ENCODE results near the gene RUNX2.
"Not testable (repeated sequence)": the region's sequence is repeated elsewhere in the genome, so short reads cannot be mapped to it uniquely, and the experiment has no call there.

The RUNX2 gene

DNA sequence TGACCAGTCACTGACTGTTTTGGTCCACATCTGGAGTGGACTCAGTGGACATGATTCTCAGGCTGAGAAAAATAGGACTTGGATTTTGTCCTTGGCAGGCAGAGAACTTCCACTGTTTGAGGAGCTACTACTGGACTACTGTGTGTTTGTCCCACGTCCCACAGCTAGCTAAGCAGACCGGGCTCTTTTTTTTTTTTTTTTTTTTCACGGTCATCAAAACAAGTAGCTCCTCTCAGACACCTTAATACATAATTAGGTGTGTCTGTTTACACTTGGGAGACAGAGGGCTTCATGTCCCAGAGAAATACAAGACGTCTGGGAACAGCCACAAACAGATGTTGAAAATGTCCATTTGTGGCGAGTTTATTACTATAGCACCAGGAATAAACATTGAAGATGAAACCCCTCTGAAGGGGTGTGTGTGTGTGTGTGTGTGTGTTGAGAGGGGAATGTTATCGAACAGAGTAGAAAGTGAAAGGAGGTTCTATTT, 204.6 kb downstream of the RUNX2 start:
- DNase-seq: no peak

DNA sequence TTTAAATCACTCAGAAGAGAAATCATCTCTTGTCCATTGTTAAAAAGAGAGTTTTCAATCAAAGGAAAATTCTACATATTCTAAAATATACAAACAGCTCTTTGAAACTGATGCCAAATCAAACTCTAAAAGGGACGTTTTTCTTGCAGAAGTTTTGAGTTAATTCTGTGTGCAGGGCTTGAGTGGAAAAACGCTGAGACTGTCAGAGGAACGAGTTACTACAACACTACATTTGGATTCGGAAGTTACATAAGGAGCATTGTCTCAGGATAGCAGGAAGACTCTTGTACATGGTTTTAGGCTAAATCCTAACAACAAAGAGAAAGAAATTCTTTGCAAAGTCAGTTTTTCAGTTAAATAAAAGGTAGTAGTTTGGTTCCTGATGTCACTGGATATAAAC, 205.3 kb downstream of the RUNX2 start:
- no peak for DNase-seq

DNA sequence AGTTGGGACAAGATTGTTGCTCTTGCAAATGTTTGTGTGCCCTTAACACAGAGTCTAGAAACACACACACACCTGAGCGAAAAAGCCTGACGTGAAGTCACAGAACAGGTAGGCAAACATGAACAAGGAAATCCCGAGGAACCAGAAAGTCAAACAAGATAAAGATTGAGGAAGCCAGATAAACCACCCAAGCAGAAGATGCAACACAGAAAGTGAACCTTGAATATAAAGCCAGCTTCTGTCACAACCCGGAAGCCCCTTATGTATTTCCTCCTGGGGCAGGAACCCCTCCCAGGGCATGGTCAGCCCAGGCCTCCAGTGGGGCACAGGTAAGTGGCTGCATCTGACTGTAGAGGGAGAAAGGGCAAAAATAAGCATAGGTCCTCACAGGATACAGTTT, 207.8 kb downstream of the RUNX2 start:
- no peak for DNase-seq

DNA sequence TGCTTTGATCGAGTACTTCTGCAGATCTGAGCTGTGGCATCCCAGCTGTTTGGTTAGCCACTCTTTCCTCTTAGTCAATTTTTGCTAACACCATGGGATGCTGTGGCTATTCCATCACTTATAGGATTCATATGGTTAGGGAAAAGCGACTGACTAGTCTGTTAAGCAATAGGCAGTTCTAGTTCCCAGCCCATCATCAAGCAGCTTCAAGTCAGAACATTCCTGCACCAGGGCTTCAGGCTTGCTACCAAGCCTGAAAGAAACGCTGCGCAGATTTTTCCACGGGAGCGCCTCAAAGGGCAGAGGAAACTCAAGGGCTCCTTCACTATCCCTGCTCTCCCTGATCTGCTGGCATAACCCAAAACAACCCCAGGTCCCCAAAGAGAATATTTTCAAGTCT, 209.4 kb downstream of the RUNX2 start:
- DNase-seq: no peak

DNA sequence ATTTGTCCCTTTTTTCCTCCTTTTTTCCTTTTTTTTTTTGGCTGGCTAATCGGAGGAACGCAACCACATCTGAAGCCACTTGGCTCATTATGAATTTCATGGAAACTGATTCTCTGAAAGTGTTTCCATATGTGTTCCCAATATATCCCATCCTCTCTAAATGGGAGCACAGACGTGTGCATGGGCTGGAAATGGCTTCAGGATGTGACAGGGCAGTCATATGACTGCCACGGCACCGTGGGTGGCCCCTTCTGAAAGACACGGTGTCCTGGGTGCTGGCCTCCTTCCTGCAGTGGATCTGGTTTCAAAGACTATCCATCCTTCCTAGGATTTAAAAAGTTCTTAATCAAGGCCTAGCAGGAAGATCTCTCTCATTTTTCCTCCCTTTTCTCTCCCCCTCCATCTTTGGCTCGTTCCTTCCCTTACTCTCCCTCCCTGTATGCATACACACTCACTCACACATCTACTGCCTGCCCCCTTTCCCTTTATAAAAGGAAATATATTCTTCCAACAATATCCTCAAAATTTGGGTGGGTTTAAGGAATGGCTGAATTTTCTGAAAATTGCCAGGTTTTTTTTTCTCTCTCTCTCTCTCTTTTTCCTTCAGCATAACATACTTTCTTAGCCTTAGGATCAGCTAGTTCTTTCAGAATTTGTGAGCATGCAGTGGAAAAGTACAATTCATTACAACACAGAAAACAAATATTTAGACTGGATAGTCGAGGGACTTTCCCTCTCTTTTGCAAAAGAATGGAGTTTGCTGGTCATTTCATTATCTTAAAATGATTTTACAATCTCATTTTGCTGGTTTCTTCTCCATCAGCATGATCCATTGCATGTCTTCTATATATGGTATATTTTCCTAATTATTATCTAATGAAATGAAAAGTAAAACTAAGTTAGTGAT, 210.8 kb downstream of the RUNX2 start:
- DNase-seq: no peak

DNA sequence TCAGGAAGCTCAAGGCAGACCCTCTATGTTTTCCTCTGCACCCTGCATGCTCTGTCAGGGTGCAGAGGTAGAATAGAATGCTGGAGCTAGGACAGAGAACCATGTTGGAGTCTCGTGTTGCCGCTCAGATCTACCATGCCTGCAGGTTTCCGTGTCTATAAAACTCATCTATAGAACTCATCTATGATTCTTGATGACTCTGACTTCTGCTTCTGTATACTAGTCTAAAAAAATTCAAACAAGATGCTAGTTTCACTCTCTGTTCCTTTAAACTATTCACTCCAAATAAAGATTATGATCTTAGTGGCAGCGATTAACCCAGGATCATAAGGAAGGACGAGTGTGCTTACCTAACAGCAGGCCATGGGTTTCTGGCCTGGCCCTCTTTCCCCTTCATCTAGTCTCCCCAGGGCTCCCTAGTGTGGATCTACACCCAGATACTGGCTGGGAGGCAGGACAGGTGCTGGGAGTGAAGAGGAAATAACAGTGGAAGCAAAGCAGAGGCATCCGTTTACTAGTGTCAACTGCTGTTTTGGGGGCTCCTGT, 212.3 kb downstream of the RUNX2 start:
- DNase-seq: no peak

DNA sequence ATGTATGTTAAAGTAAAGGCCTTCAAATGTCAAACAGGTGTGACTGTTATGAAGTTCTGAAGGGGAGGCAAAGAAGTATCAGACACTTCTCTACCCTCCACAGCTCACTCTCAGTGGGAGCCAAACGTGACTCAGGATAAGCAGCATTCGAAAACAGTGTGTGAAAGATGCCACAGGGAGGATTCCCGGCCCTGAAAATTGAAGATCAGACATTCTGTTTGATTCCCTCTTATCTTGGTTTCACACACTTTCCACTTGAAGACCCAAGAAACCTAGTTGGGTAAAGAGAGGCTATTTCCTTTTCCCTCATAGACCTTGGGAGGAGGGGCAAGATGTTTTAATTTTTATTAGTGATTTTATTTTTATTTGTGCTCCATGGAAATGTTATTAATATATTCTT, 213.8 kb downstream of the RUNX2 start:
- DNase-seq: no peak

DNA sequence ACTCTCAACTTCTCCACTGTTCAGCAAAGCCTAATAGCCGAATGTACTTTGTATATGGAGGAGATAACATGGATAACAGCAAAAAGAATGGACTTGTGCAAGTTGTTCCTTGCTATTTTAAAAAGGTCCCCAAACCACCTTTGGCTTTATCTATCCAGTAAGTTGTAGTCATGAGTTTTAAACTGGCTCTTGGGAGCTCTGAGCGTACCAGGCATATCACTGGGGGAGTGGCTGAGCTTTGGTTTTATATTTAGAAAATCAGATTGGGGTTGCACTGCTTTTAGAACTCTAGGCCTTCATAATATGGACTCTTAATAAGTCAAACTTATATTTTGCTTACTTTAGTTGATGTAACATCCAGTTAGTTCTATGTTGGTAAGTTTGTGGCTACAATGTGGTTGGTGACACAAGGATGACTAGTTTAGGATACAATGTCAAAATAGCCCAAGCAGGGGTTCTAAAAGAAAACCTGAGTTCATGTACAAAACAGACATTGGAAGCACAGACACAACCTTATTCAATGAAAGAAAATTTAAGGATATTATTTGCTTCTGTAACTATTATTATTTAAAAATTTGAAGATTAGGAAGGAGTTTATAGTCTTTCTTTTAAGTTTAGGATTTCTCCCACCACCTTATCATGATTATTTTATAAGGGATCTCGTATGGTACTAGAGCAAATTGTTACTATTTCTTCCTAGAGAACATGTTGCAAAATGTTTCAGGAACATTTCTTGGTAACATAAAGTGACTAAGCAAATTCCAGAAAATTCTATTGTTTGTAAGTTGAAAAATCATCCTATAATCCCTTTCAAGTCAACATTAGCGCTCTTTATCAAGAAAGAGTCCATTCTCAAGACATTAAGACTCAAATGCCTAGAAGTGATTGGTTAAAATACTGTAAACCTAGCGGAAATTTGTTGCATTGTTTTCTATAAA, 215.4 kb downstream of the RUNX2 start:
- DNase-seq: no peak

DNA sequence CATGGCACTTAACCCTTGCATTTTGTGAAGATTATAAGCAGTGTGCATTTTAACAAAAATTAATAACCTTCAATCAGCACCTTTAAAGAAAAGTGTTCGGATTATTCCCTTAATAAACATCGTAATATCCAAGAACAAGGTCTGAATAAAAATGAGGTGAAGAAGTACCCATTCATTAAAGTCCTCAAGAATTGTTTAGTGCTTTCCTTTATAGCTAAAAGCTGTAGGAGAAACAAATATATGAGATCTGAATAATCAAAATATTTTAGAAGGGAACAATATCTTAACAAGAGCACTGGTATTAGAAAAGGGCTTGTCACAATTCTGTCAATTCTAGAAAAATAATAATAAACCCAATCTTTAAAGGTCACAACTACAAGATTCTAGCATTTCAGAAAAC, 217.3 kb downstream of the RUNX2 start:
- no peak for DNase-seq

DNA sequence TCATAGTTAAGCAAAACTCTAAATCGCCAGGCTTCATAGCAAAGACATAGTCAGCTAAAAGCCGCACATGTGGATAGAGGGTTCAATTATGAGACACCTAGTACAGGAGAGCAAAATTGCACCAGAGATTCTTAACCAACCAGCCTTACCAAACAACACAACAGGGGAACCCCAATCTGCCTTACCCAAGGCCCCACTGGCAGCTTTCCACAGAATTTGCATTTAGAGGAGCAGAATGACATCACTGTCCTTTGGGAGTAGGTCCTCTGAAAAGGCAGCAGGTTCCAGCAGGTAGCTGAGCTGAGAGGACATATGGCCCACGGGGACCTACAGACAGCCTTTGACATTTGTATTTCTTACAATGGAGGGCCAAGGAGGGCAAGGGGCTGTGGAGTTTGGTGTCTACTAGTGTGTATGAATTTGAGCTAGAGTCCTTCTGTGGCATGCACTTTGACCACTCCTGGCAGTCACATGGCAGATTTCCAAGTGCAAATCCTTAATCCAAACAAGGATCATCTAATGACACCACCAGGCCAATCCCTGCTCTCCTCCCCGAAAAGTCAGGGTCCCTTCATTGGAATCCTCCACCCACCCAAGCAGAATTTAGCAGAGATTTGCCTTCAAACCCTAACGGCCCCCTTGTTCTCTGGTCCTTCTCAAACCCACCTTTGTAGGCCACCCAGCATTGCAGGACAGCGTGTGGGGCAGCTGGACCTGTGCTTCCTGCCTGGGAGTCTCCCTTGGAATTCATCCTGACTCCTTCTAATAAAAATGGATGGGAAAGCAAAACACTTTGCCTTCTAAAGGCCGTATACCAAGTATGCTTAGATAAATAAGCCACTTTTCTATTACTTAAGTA, 220.8 kb downstream of the RUNX2 start:
- DNase-seq: no peak

DNA sequence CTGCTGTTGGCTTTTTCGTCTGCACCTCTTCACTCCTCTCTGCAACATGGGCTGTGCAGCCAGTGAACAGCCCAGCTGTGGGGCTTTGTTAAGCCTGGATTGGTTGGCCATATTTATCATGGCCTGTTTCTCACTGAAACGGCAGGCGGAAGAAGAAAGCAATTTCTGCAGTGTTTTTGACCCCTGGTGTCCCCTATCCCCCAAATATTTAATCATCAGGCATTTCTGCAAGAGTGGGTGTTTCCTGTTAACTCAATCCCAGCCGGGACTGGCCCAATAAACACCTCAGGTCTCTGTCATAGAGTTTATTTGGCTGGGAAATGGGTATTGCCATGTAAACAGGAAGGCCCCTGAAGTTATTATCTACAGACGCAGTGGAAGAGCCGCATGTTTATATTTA, 224.4 kb downstream of the RUNX2 start:
- no peak for DNase-seq

DNA sequence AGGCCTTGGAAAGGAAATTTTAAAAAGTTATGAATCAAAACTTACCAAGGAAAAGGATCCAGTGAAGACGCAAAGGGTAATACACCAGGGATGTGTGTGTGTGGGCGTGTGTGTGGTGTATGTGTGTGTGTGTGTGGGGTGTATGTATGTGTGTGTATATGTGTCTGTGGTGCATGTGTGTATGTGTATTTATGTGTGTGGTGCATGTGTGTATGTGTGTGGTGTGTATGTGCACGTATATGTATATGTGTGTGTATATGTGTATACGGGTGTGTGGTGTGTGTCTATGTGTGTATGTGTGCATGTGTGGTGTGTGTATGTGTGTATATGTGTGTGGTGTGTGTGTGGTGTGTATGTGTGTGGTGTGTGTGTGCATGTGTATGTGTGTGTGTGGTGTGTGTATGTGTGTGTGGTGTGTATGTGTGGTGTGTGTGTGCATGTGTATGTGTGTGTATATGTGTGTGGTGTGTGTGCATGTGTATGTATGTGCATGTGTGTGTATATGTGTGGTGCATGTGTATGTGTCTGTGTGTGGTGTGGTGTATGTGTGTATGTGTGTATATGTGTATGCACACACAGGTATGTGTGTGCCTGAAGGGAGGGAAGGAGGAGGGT, 225.7 kb downstream of the RUNX2 start:
- DNase-seq: no peak

DNA sequence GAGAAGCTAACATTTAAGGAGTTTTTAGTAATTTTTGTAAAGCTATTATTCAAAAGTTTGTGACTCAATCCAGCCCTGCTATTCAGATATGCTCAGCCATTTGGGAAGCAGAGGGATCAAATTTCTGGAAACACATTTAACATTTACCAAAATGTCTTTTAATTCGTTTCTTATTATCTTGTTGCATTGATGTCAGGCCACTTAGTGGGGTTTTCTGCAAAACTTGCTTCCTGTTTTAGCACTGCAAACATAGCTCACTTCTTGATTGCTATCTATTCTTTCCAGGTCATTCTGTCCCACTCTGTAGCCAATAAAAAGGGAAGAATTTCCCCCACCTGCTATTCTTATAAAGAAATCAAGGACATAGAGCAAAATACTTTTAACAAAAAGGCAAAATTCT, 226.5 kb downstream of the RUNX2 start:
- no peak for DNase-seq

DNA sequence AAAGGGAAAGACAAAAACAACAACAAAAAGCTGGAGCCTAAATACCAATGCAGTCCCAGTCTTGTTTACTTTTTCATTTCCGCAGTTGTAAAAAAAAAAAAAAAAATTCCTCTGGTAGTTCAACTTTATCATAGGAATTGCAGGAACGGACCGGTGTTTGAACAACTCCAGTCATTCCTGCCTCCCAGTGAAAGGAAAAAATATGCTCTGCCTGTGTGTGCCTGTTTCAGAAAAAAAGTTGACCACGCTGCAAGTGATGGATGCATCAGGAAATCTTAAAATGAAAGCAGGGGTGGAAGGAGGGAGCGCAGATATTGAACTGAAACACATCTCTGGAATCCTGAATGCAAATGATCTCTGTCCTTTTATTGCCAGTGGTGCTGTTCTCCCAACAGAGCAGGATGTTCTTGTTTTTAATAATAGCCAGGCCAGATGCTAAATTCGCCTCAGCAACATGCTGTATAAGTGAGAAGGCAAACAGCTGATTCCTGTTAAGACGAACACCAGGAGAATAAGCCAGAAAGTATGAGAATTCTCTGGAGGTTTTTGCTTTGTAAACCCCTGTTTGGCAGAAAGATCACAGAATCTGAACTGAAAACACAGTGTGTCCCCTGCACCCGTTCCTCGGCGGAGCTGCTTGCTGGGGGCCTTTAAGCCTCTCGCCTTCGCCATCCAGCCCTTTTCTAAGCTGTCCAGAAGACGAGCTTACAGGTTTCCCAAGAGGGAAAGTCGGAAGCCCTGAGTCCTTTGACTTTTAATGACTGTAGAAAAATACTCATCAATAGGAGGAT, 228.0 kb downstream of the RUNX2 start:
- no peak for DNase-seq

DNA sequence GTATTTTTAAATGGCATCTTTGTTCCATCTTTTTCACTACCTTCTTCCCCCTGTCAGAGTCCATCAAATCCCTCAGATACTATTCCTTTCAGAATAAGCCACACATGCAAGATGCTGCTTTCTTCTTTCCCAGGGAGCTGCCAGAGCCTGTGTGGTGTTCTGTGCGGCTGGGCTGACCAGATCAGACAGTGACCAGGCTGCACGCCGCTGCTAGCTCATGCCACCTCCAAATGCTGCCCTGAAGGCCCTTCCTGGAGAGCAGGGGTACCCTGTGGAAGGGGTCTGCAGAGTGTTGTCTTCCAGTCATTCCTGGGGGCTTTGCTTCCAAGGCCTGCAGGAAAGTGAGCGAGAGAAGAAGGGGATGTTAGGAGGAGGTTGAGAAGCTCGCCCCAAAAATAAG, 228.7 kb downstream of the RUNX2 start:
- DNase-seq: no peak

DNA sequence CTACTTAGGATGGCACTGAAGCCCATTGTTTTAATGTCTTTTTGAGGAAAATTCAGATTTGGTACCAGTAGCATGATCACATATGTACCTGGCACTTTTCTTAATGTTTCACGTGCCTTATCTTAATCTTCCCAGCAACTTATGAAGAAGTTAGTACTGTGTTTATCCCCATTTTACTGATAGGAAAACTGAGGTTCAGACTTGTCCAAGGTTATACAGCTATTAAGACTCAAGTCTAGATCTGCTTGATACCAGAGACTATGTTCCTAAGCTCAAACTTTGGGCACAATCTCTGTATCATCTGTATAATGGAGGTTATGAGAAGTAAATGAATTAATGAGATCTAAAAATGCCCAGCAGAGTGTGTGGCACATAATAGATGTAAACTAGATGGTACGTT, 229.3 kb downstream of the RUNX2 start:
- DNase-seq: no peak

DNA sequence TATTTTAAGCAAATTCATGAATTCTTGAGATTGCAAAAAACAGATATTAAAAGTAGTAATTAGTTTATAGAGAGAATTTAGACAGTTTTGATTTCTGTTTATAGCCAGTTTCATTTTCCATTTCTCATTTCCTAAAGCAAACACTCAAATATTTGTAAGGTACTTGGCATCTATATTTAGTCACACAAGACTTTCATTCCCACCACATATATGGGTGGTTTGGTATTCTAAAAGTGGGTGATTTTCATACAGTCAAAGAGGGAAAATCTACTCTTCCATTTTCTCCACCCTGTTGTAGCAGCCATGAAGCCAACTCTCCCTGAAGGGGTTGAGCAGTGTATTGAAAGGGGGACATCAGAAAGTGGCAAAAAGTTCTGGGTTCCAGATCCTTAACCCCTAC, 230.7 kb downstream of the RUNX2 start:
- no peak for DNase-seq

DNA sequence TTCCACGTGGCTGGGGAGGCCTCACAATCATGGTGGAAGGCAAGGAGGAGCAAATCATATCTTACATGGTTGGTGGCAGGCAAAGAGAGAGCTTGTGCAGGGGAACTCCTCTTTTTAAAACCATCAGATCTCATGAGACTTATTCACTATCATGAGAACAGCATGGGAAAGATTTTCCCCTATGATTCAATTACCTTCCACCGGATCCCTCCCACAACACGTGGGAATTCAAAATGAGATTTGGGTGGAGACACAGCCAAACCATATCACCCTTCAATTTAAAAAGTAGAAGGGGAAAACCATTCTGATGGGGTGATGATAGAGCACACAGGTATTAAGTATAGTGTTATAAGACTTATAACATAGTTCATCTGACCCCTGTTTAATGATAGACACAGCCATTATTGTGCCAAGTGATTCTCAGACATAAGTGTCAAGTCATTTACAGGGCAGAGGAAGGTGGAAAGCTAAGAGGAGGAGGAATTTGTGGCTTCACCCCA, 232.2 kb downstream of the RUNX2 start:
- not testable (repeated sequence) for DNase-seq

DNA sequence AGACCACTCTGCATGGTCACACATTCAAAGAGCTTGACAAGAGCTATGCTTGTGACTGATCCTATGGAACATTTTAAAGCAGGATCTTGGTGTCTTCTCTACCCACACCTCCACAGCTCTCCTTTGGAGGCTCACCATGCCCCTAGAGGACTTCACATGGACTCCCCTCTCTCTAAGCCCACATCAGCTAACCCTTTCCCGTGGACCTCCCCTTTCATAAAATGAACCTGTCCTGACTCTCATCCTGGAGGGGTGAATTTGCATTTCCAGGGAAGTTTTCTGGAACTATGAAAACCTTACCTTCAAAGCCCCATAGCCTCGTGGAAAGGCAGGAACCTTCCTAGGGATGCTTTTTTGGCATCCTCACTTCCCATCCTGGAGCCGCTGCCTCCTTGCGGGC, 234.0 kb downstream of the RUNX2 start:
- no peak for DNase-seq

DNA sequence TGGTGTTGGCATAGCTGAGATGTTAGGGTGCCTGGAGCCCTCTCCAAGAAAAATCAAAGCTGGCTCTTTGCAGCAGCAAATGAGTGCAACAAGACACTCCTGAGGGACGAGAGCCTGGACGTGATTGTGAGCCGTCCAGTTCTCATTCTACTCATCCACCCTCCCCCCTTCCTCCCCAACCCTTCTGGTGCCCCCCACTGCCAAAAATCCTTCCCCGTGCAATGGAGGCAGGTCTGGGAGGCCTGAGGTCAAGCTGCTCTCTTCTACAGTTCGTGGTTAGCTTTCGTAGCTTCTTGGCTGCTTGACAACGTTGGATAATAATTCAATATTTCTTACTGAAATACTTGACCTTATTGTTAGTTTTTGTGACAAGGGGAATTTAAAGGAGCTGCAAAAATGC, 234.9 kb downstream of the RUNX2 start:
- DNase-seq: no peak

DNA sequence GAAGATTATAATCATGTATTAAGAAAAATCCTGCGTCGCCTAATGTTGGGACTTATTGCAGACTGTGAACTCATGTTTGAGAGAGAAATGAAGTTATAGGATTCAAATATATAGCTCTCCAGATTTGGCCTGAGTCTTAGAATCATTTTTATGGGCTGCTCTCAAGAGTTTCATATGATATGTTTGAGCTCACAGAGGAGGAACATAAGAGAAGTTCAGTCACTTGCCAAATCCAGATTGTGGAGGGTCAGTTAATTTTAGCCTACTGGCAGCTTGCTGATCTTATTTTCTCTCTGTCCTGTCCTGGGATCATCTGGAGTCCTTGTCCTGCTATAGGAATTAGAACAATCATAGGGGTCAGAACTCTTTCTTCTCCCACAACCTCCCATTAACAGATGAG, 235.7 kb downstream of the RUNX2 start:
- DNase-seq: no peak
